B cell (primary cell): ENCODE data around the gene RBMS3. TPM values are rescaled to one million over a fixed set of nuclear protein-coding genes. Genes with fewer than 3 reads are reported as not detected.

ENCODE experiments used
- ATAC-seq: fragments of 200-7000 bp; cut with Tn5 transposase; one replicate; pipeline ENCODE4 v1.10.0; 2021; ENCODE audit warnings: low read depth, mild to moderate bottlenecking, moderate number of reproducible peaks, moderate library complexity
- CTCF ChIA-PET: fragments of 350-600 bp; sonication (Branson Sonifier 250); formaldehyde crosslinking; loops from one replicate; lab custom pipeline; 2021; ENCODE audit warnings: antibody characterized with exemption, inconsistent platforms; lab: Charles Lee
- POLR2A ChIA-PET: fragments of 350-600 bp; sonication (Branson Sonifier 250); formaldehyde crosslinking; loops from one replicate; lab custom pipeline; 2021; ENCODE audit warnings: antibody characterized with exemption; lab: Charles Lee
- DNase-seq: peaks from one replicate; pipeline ENCODE4 v3.0.0; 2013
- H2AFZ ChIP-seq: 2 replicates; pipeline ENCODE4 v1.6.1; 2012; ENCODE audit warnings: mild to moderate bottlenecking, low read depth, low read length; ENCODE audit not compliant: insufficient read depth, poor library complexity, severe bottlenecking
- H3K27ac ChIP-seq, 2 donors: 1 replicate in 1 of 2; 2 replicates in 1 of 2; pipeline ENCODE4 v1.5.1; 2012 to 2013; ENCODE audit warnings: low read length in 2 of 2, mild to moderate bottlenecking in 2 of 2, moderate library complexity in 1 of 2
- H3K27me3 ChIP-seq, 4 experiments: fragments of 200-600 bp in 1 of 4; sonication (generic) in 1 of 4; replicated peaks in 1 of 4; 1 replicate in 2 of 4; 2 replicates in 2 of 4; pipeline versions ENCODE4 v1.6.1 to v1.7.0; 2013 to 2016; ENCODE audit warnings: low read length in 3 of 4, mild to moderate bottlenecking in 2 of 4, mixed read lengths in 1 of 4, moderate library complexity in 1 of 4; ENCODE audit not compliant: insufficient read depth in 4 of 4, control insufficient read depth in 3 of 4; ENCODE audit errors: control extremely low read depth in 1 of 4
- H3K36me3 ChIP-seq, 2 experiments: replicated peaks in 1 of 2; 1 replicate in 1 of 2; 2 replicates in 1 of 2; pipeline versions ENCODE4 v1.6.1 to v1.7.1; 2013; ENCODE audit warnings: low read length in 1 of 2; ENCODE audit not compliant: insufficient read depth in 2 of 2, control insufficient read depth in 1 of 2; ENCODE audit errors: control extremely low read depth in 1 of 2, extremely low read depth in 1 of 2
- H3K4me1 ChIP-seq, 2 donors: fragments of 200-600 bp in 1 of 2; sonication (generic) in 1 of 2; 1 replicate in 1 of 2; 2 replicates in 1 of 2; pipeline versions ENCODE4 v1.5.1 to v1.6.1; 2013 to 2017; ENCODE audit warnings: low read length in 2 of 2; ENCODE audit not compliant: control insufficient read depth in 2 of 2, insufficient read depth in 2 of 2
- H3K4me2 ChIP-seq: replicated peaks from 2 replicates; pipeline ENCODE3; 2012; ENCODE audit warnings: mild to moderate bottlenecking, low read depth, low read length; ENCODE audit not compliant: poor library complexity, severe bottlenecking
- H3K4me3 ChIP-seq, 5 experiments: fragments of 200-600 bp in 1 of 5; sonication (generic) in 1 of 5; 1 replicate in 3 of 5; 2 replicates in 2 of 5; pipeline versions ENCODE4 v1.5.1 to v1.7.0; 2011 to 2016; ENCODE audit warnings: low read length in 4 of 5, mild to moderate bottlenecking in 4 of 5, low read depth in 2 of 5, control low read depth in 1 of 5, moderate library complexity in 1 of 5; ENCODE audit not compliant: insufficient read depth in 1 of 5; ENCODE audit errors: control extremely low read depth in 1 of 5, extremely low read depth in 1 of 5
- H3K79me2 ChIP-seq: fragments of 200-600 bp; sonication (generic); one replicate; pipeline ENCODE4 v1.6.0; 2016; ENCODE audit warnings: low read length; ENCODE audit not compliant: control insufficient read depth, insufficient read depth
- H3K9ac ChIP-seq: fragments of 200-600 bp; sonication (generic); 2 replicates; pipeline ENCODE4 v1.6.1; 2017; ENCODE audit warnings: mild to moderate bottlenecking, low read length, moderate library complexity
- H3K9me3 ChIP-seq, 3 donors: one replicate each; pipeline versions ENCODE4 v1.6.1 to v1.7.1; 2013; ENCODE audit warnings: low read length in 2 of 3; ENCODE audit not compliant: control insufficient read depth in 2 of 3, insufficient read depth in 1 of 3; ENCODE audit errors: control extremely low read depth in 1 of 3
- H4K20me1 ChIP-seq: 2 replicates; pipeline ENCODE4 v1.6.0; 2012; ENCODE audit warnings: mild to moderate bottlenecking, low read length; ENCODE audit not compliant: insufficient read depth, control insufficient read depth, poor library complexity, severe bottlenecking
- H3K27ac Mint-ChIP-seq: one replicate; pipeline ENCODE4 v1.8.0; 2021; ENCODE audit warnings: mixed read lengths
- H3K27me3 Mint-ChIP-seq: one replicate; pipeline ENCODE4 v1.8.0; 2021; ENCODE audit warnings: mixed read lengths
- H3K4me1 Mint-ChIP-seq: one replicate; pipeline ENCODE4 v1.8.0; 2021; ENCODE audit warnings: mixed read lengths
- H3K4me3 Mint-ChIP-seq: one replicate; pipeline ENCODE4 v1.8.0; 2021; ENCODE audit warnings: mixed read lengths
- H3K9me3 Mint-ChIP-seq: one replicate; pipeline ENCODE4 v1.8.0; 2022; ENCODE audit warnings: mixed read lengths; ENCODE audit not compliant: insufficient read depth
- EZH2 ChIP-seq: IDR thresholded peaks from 2 replicates; pipeline ENCODE4 v1.6.1; 2012; ENCODE audit warnings: borderline replicate concordance, low read depth, mild to moderate bottlenecking, moderate library complexity, low read length; ENCODE audit not compliant: insufficient read depth, poor library complexity, severe bottlenecking
- WGBS: methylation state at CpG from one replicate; pipeline ENCODE4 v1.1.5; 2013; ENCODE audit warnings: missing lambda C conversion rate; ENCODE audit not compliant: insufficient coverage; 5-methylcytosine and 5-hydroxymethylcytosine counted together
- intact Hi-C: fragments of 100-400 bp; cut with micrococcal nuclease; formaldehyde crosslinking; loops from one replicate; pipeline ENCODE4 v1.10.0; 2022
- polyA plus RNA-seq: library from polyadenylated mRNA; depleted of rRNA; stranded (reverse); fragments of >200 nt; gene quantifications from 2 replicates; pipeline ENCODE4 v1.2.3, GENCODE V29; 2012
- total RNA-seq, 2 donors: library from RNA; stranded (reverse); fragments of 120-200 nt in 1 of 2; gene quantifications; 1 replicate in 1 of 2; 2 replicates in 1 of 2; pipeline versions ENCODE4 v1.2.3 to v1.2.4, GENCODE V29; 2013 to 2022
- TF ChIP-seq, protein P1 (sequence below): fragments of 200-600 bp; IDR thresholded peaks from one replicate; pipeline ENCODE4 v1.8.0; 2022; ENCODE audit warnings: antibody characterized with exemption, mild to moderate bottlenecking

Gene RBMS3
- total and polyA plus RNA-seq, 2 donors (not counting 1 experiment from before 2014, with no cell fraction given), result not detected

DNA sequence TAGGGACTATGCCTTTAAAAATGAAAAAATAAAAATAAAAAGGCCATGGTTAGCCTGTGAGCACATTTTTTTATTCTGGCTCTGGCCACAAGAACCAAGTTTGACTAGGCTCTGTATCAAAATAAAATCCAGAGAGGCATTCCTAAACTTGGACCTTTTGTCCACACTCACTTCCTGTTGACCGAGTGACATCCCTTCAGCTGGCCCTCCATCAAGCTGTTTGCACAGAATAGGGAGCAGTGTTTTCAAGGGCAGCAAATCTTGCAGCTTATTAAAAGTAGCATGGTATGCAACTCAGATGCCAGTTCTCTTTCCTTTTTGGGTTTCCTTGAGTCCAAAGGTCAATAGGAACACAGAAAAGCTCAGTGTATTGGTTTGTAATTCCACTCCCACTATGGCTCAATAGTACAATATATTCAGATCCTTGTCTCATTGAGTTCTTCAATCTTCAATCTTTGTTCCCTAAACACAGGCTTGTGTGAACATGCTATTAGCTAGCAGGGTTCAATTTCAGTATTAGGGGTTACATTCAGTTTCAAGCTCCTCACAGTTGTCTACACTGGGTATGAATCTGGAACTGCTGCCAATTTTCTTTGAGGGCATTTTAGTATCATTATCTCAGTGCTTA, 244.5 kb downstream of the RBMS3 start:
- Histone ChIP-seq H3K36me3 (no peaks in the 10 kb centered on the region), H3K4me2 (no peak overlapping the region), H2AFZ (no peak overlapping the region), H3K9me3 (no peaks in the 10 kb centered on the region), H3K4me1 (no peaks in the 10 kb centered on the region), H4K20me1 (no peaks in the 10 kb centered on the region), H3K79me2 (no peaks in the 10 kb centered on the region), H3K27ac (no peak overlapping the region), H3K9ac (no peak overlapping the region), H3K27me3 (no peaks in the 10 kb centered on the region), H3K4me3 (no peak overlapping the region)
- ChIA-PET POLR2A (no interaction called here), CTCF (no interaction called here)
- Mint-ChIP-seq H3K9me3 (peaks cover 1% of the 10 kb centered on the region), H3K27me3 (no peaks in the 10 kb centered on the region), H3K4me1 (no peaks in the 10 kb centered on the region), H3K27ac (no peak overlapping the region), H3K4me3 (no peak overlapping the region)
- TF ChIP-seq, protein P1, sequence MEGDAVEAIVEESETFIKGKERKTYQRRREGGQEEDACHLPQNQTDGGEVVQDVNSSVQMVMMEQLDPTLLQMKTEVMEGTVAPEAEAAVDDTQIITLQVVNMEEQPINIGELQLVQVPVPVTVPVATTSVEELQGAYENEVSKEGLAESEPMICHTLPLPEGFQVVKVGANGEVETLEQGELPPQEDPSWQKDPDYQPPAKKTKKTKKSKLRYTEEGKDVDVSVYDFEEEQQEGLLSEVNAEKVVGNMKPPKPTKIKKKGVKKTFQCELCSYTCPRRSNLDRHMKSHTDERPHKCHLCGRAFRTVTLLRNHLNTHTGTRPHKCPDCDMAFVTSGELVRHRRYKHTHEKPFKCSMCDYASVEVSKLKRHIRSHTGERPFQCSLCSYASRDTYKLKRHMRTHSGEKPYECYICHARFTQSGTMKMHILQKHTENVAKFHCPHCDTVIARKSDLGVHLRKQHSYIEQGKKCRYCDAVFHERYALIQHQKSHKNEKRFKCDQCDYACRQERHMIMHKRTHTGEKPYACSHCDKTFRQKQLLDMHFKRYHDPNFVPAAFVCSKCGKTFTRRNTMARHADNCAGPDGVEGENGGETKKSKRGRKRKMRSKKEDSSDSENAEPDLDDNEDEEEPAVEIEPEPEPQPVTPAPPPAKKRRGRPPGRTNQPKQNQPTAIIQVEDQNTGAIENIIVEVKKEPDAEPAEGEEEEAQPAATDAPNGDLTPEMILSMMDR, result no peak
- TF ChIP-seq EZH2, result no peak
- WGBS, result no CpG with 5 or more reads among the region's 1 CpG
- no peak for DNase-seq
- ATAC-seq, result no peak
- intact Hi-C loops, result no loop called here

DNA sequence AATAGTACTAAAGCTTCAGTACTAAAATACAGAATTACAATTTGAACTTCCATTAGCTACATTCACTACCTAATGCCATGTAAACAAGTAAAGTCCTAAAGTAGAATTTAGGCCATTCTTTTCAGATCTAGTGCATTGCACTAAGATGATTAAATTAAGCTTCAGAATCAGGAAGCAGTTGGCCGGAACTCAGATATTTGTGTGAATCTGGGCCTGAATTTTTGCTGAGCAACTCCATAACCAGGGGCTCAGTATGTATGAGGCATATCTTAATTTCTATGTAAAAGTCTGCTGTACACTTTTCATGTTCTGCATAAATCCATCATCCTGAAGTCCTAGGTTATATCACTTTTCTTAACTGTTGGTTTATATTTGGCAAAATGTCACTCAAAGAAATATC, 246.4 kb downstream of the RBMS3 start:
- Histone ChIP-seq H3K36me3 (no peaks in the 10 kb centered on the region), H3K27ac (no peak overlapping the region), H3K79me2 (no peaks in the 10 kb centered on the region), H3K4me1 (no peaks in the 10 kb centered on the region), H3K27me3 (no peaks in the 10 kb centered on the region), H2AFZ (no peak overlapping the region), H3K4me2 (no peak overlapping the region), H3K9me3 (no peaks in the 10 kb centered on the region), H4K20me1 (no peaks in the 10 kb centered on the region), H3K4me3 (no peak overlapping the region), H3K9ac (no peak overlapping the region)
- DNase-seq, result no peak
- ChIA-PET POLR2A (no interaction called here), CTCF (no interaction called here)
- WGBS, result 40% methylated on average over 1 of the region's 1 CpG
- Mint-ChIP-seq H3K9me3 (peaks cover 1% of the 10 kb centered on the region), H3K4me3 (no peak overlapping the region), H3K27ac (no peak overlapping the region), H3K27me3 (no peaks in the 10 kb centered on the region), H3K4me1 (no peaks in the 10 kb centered on the region)
- TF ChIP-seq, protein P1, result no peak
- no peak for TF ChIP-seq EZH2
- ATAC-seq, result no peak
- intact Hi-C loops, result no loop called here
